Activated T-helper 9 cell treated with anti-CD3 and anti-CD28 coated beads, Interleukin-2, amount 50 U/mL, for 16 hours (primary cell): ENCODE results near the gene PUS10.
"Not testable (repeated sequence)": the region's sequence is repeated elsewhere in the genome, so short reads cannot be mapped to it uniquely, and the experiment has no call there.

Experiments
- DNase-seq: peaks from one replicate; pipeline ENCODE4 v3.0.0-alpha.2; 2020; ENCODE audit warnings: low read depth

PUS10 gene

GRCh38 chr2:61012303-61012702, 5.8 kb downstream of the PUS10 start:
- not testable (repeated sequence) for DNase-seq

- DNase-seq = no peak
Observed at GRCh38 chr2:61011678-61012077, 6.4 kb downstream of the PUS10 start.

GRCh38 chr2:61009355-61009754, 8.7 kb downstream of the PUS10 start:
- DNase-seq = no peak

GRCh38 chr2:61006486-61007105, 11.5 kb downstream of the PUS10 start:
- no peak for DNase-seq

GRCh38 chr2:61005736-61006135, 12.3 kb downstream of the PUS10 start:
- no peak for DNase-seq

- DNase-seq = no peak
Observed at GRCh38 chr2:60998628-60999545, 19.2 kb downstream of the PUS10 start.

GRCh38 chr2:60994131-60994530, 23.9 kb downstream of the PUS10 start:
- no peak for DNase-seq

GRCh38 chr2:60992985-60993392, 25.1 kb downstream of the PUS10 start:
- DNase-seq = no peak

GRCh38 chr2:60991644-60992043, 26.4 kb downstream of the PUS10 start:
- DNase-seq = no peak

- DNase-seq = no peak
Observed at GRCh38 chr2:60989259-60989658, 28.8 kb downstream of the PUS10 start.

- not testable (repeated sequence) for DNase-seq
Observed at GRCh38 chr2:60987656-60988055, 30.4 kb downstream of the PUS10 start.

GRCh38 chr2:60987041-60987440, 31.0 kb downstream of the PUS10 start:
- DNase-seq = no peak

GRCh38 chr2:60984720-60985119, 33.3 kb downstream of the PUS10 start:
- no peak for DNase-seq

- not testable (repeated sequence) for DNase-seq
Observed at GRCh38 chr2:60982066-60982465, 36.0 kb downstream of the PUS10 start.

GRCh38 chr2:60980071-60980815, 37.8 kb downstream of the PUS10 start:
- no peak for DNase-seq

- no peak for DNase-seq
Observed at GRCh38 chr2:60979231-60979630, 38.8 kb downstream of the PUS10 start.

- DNase-seq = no peak
Observed at GRCh38 chr2:60977562-60977895, 40.5 kb downstream of the PUS10 start.

- no peak for DNase-seq
Observed at GRCh38 chr2:60976875-60977561, 41.0 kb downstream of the PUS10 start.

GRCh38 chr2:60976256-60976850, 41.7 kb downstream of the PUS10 start:
- DNase-seq = no peak

- DNase-seq = no peak
Observed at GRCh38 chr2:60974652-60975051, 43.4 kb downstream of the PUS10 start.

- no peak for DNase-seq
Observed at GRCh38 chr2:60973705-60974104, 44.4 kb downstream of the PUS10 start.
